Esophagus muscularis mucosa (tissue), 4 donors: Measurements from ENCODE around the gene MACROD2. TPM values are rescaled to one million over a fixed set of nuclear protein-coding genes. Genes with fewer than 3 reads are reported as not detected.

Source experiments
- DNase-seq: peaks from one replicate; pipeline ENCODE4 v3.0.0-alpha.2; 2017; ENCODE audit errors: extremely low spot score
- H3K27ac ChIP-seq, 4 donors: fragments of 200-600 bp; sonication (generic); replicated peaks in 1 of 4; 1 replicate in 3 of 4; 2 replicates in 1 of 4; pipeline ENCODE4 v1.5.1; 2016 to 2019; ENCODE audit warnings: mild to moderate bottlenecking in 1 of 4
- H3K27me3 ChIP-seq, 4 donors: fragments of 200-600 bp; sonication (generic); one replicate each; pipeline versions ENCODE4 v1.5.1 to v1.6.0; 2016 to 2019
- H3K36me3 ChIP-seq, 4 donors: fragments of 200-600 bp; sonication (generic); one replicate each; pipeline ENCODE4 v1.5.1; 2016 to 2019
- H3K4me1 ChIP-seq, 4 donors: fragments of 200-600 bp; sonication (generic); one replicate each; pipeline ENCODE4 v1.5.1; 2016 to 2019
- H3K4me3 ChIP-seq, 4 donors: fragments of 200-600 bp; sonication (generic); 1 replicate in 2 of 4; 2 replicates in 2 of 4; pipeline ENCODE4 v1.5.1; 2016 to 2019; ENCODE audit warnings: mild to moderate bottlenecking in 4 of 4, moderate library complexity in 1 of 4
- H3K9me3 ChIP-seq, 4 donors: fragments of 200-600 bp; sonication (generic); 1 replicate in 3 of 4; 2 replicates in 1 of 4; pipeline ENCODE4 v1.5.1; 2016 to 2019
- CTCF ChIP-seq, 3 experiments: fragments of 200-600 bp in 2 of 3; fragments of 450-650 bp in 1 of 3; sonication (generic) in 2 of 3; IDR thresholded peaks; one replicate each; pipeline ENCODE4 v1.5.1; 2017 to 2019; ENCODE audit warnings: antibody characterized with exemption in 3 of 3, mild to moderate bottlenecking in 2 of 3, moderate library complexity in 1 of 3
- EP300 ChIP-seq: sonication (generic); formaldehyde crosslinking; IDR thresholded peaks from one replicate; pipeline ENCODE4 v1.6.1; 2017; ENCODE audit warnings: antibody characterized with exemption
- POLR2A ChIP-seq: fragments of 450-650 bp; IDR thresholded peaks from one replicate; pipeline ENCODE4 v1.6.1; 2017; ENCODE audit warnings: antibody characterized with exemption, moderate library complexity, mild to moderate bottlenecking, low read depth
- POLR2AphosphoS5 ChIP-seq, 2 donors: sonication (generic); formaldehyde crosslinking; IDR thresholded peaks; one replicate each; pipeline ENCODE4 v1.6.1; 2017; ENCODE audit warnings: antibody characterized with exemption in 2 of 2
- WGBS: methylation state at CpG from one replicate; pipeline ENCODE4 v1.1.5; 2018; 5-methylcytosine and 5-hydroxymethylcytosine counted together
- intact Hi-C: fragments of 100-400 bp; cut with DNase I; formaldehyde crosslinking; loops from one replicate; pipeline ENCODE4 v1.15.1; 2023
- total RNA-seq, 4 donors: library from RNA; depleted of rRNA; stranded (reverse); fragments of >200 nt; gene quantifications; one replicate each; pipeline versions ENCODE4 v1.1.0 to v1.2.1, GENCODE V29; 2016

MACROD2 gene
- total RNA-seq, 4 donors from 2014 or later = 1.4 to 3.6 (median 2.6) TPM

GRCh38 chr20:14830466-14830865, 835.1 kb downstream of the MACROD2 start:
- no peak overlapping the region for H3K27ac ChIP-seq
- 87% methylated on average over 2 of the region's 2 CpGs for WGBS
- TF ChIP-seq POLR2A = no peak
- TF ChIP-seq POLR2AphosphoS5 (IDR thresholded peaks at IDR 0.05) = no peak
- no peak for TF ChIP-seq CTCF (IDR thresholded peaks at IDR 0.05)
- no peak for TF ChIP-seq EP300
- H3K27me3 ChIP-seq = no peaks in the 10 kb centered on the region
- no peaks in the 10 kb centered on the region for H3K36me3 ChIP-seq
- H3K4me1 ChIP-seq = no peaks in the 10 kb centered on the region
- intact Hi-C loops = no loop called here
- no peaks in the 10 kb centered on the region for H3K9me3 ChIP-seq
- no peak for DNase-seq
- no peak overlapping the region for H3K4me3 ChIP-seq

GRCh38 chr20:14830899-14831298, 835.6 kb downstream of the MACROD2 start:
- intact Hi-C loops = no loop called here

GRCh38 chr20:14832630-14833029, 837.3 kb downstream of the MACROD2 start:
- intact Hi-C loops = no loop called here
- H3K4me1 ChIP-seq = no peaks in the 10 kb centered on the region
- no peaks in the 10 kb centered on the region for H3K36me3 ChIP-seq
- TF ChIP-seq EP300 = no peak
- no peak for TF ChIP-seq POLR2AphosphoS5 (IDR thresholded peaks at IDR 0.05)
- no peak for TF ChIP-seq CTCF (IDR thresholded peaks at IDR 0.05)
- TF ChIP-seq POLR2A = no peak
- H3K27ac ChIP-seq = no peak overlapping the region
- no peaks in the 10 kb centered on the region for H3K9me3 ChIP-seq
- DNase-seq = no peak
- no peak overlapping the region for H3K4me3 ChIP-seq
- H3K27me3 ChIP-seq = no peaks in the 10 kb centered on the region

More at GRCh38 chr20:14830899-14831298, 835.6 kb downstream of the MACROD2 start:
- no peak for DNase-seq
- H3K4me3 ChIP-seq = no peak overlapping the region
- 92% methylated on average over 6 of the region's 6 CpGs for WGBS
- H3K4me1 ChIP-seq = no peaks in the 10 kb centered on the region
- no peaks in the 10 kb centered on the region for H3K36me3 ChIP-seq
- no peak for TF ChIP-seq EP300
- TF ChIP-seq CTCF (IDR thresholded peaks at IDR 0.05) = no peak
- no peak for TF ChIP-seq POLR2AphosphoS5 (IDR thresholded peaks at IDR 0.05)
- no peak for TF ChIP-seq POLR2A
- no peak overlapping the region for H3K27ac ChIP-seq
- H3K9me3 ChIP-seq = no peaks in the 10 kb centered on the region
- H3K27me3 ChIP-seq = no peaks in the 10 kb centered on the region

DNA sequence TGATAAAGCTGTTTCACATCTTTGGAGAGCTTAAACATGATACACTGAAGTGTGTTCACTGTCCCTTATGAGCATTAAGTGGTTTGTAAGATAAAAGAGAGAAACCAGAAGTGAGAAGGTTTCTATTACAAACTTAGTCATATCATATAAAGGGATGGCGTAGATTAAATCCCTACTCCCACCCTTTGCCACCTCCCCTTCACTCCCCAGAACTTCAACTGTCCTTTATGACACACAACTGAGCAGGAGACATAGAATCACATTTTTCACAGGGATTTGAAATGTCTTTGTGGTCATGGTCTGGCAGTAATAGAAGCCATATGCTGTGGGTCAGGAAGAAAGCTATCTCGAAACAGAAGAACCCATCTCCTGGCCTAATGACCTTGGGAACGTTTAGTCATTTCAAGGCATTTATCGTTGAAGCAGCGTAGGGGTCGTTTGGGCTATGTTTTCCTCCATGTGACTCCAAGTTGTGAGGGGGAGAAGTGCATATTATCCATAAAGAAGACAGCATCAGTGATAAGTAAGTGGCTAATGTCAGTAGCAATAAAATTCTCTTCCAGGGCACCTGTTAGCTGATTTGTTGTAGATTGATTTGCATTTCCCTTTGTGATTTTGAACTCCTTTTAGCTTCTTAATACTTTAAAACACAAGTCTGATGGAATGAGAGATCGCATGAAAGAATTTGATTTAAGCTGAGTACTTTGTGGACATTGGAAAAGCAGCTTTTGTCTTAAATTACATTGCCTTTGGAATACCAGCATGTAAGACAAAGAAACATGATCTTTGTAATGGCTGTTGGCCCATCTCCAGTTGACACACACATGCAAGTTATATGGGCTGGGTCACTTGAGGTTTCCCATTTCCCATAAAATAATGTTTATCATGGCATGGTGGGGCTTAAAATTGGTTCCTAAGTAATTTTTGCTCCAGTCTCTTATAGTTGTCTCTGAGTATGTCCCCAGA, 843.6 kb downstream of the MACROD2 start:
- H3K9me3 ChIP-seq = no peaks in the 10 kb centered on the region
- H3K27ac ChIP-seq = no peak overlapping the region
- no peak overlapping the region for H3K4me3 ChIP-seq
- H3K36me3 ChIP-seq = no peaks in the 10 kb centered on the region
- no peaks in the 10 kb centered on the region for H3K27me3 ChIP-seq
- no peaks in the 10 kb centered on the region for H3K4me1 ChIP-seq
- no peak for TF ChIP-seq EP300
- no peak for TF ChIP-seq CTCF (IDR thresholded peaks at IDR 0.05)
- TF ChIP-seq POLR2A = no peak
- 62% methylated on average over 7 of the region's 7 CpGs for WGBS
- intact Hi-C loops = no loop called here
- no peak for DNase-seq
